ENCODE data around the gene TEX55.

DNA sequence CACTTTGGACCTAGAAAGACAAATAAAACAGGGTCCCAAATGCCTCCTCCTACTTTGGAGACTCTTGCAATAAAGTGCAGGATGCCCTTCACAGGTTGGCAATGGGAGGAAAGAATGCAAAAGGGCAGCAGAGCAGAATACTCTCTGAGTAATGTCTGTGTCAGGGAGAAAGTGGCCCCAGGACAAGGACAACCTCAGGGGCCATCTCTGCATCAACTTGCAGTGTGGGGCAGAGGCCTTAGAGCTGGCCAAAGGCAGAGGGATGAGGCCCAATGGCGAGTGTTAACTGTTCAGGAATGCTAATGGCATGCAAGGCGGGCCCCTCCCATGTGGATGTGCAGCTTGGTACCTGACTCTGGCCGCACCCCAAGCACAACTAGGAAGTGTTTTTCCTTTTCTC lies 35.8 kb downstream of the TEX55 start:
- no peak for TF ChIP-seq POLR2A (IDR thresholded peaks at IDR 0.05)
- TF ChIP-seq, protein P1, sequence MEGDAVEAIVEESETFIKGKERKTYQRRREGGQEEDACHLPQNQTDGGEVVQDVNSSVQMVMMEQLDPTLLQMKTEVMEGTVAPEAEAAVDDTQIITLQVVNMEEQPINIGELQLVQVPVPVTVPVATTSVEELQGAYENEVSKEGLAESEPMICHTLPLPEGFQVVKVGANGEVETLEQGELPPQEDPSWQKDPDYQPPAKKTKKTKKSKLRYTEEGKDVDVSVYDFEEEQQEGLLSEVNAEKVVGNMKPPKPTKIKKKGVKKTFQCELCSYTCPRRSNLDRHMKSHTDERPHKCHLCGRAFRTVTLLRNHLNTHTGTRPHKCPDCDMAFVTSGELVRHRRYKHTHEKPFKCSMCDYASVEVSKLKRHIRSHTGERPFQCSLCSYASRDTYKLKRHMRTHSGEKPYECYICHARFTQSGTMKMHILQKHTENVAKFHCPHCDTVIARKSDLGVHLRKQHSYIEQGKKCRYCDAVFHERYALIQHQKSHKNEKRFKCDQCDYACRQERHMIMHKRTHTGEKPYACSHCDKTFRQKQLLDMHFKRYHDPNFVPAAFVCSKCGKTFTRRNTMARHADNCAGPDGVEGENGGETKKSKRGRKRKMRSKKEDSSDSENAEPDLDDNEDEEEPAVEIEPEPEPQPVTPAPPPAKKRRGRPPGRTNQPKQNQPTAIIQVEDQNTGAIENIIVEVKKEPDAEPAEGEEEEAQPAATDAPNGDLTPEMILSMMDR (IDR thresholded peaks at IDR 0.05): no peak
